ENCODE measurements around the gene TMIGD1. TPM values are rescaled to one million over a fixed set of nuclear protein-coding genes. Genes with fewer than 3 reads are reported as not detected.

Gene TMIGD1
- total and polyA plus RNA-seq, 2 of the 13 experiments (the other 11 are each of a cell fraction or from before 2014, with no cell fraction given), result not detected

GRCh38 chr17:30324723-30325122 is 9.1 kb downstream of the TMIGD1 start (continued):
- no peak for TF ChIP-seq REST (IDR thresholded peaks at IDR 0.05; ENCODE audit: borderline replicate concordance in 1 of 2, low read depth in 1 of 2, low read length in 2 of 2)
- TF ChIP-seq MTA3 (CRISPR knock-in tag; IDR thresholded peaks at IDR 0.05), result no peak
- no peak for TF ChIP-seq HOXA7 (CRISPR knock-in tag; IDR thresholded peaks at IDR 0.05)
- no peak for TF ChIP-seq ONECUT2 (CRISPR knock-in tag; IDR thresholded peaks at IDR 0.05)
- 0 out of 2 replicates have a peak, but pooled peaks have one; percentile 15 for TF ChIP-seq HOMEZ (CRISPR knock-in tag; IDR thresholded peaks at IDR 0.05; ENCODE audit: low read depth)
- TF ChIP-seq, protein P1, sequence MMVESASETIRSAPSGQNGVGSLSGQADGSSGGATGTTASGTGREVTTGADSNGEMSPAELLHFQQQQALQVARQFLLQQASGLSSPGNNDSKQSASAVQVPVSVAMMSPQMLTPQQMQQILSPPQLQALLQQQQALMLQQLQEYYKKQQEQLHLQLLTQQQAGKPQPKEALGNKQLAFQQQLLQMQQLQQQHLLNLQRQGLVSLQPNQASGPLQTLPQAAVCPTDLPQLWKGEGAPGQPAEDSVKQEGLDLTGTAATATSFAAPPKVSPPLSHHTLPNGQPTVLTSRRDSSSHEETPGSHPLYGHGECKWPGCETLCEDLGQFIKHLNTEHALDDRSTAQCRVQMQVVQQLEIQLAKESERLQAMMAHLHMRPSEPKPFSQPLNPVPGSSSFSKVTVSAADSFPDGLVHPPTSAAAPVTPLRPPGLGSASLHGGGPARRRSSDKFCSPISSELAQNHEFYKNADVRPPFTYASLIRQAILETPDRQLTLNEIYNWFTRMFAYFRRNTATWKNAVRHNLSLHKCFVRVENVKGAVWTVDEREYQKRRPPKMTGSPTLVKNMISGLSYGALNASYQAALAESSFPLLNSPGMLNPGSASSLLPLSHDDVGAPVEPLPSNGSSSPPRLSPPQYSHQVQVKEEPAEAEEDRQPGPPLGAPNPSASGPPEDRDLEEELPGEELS (CRISPR knock-in tag; IDR thresholded peaks at IDR 0.05), result no peak
- no peak for TF ChIP-seq GABPB1 (CRISPR knock-in tag; IDR thresholded peaks at IDR 0.05)
- TF ChIP-seq NFYB (CRISPR knock-in tag; IDR thresholded peaks at IDR 0.05), result no peak
- no peak for TF ChIP-seq ZBTB21 (CRISPR knock-in tag; IDR thresholded peaks at IDR 0.05)
- TF ChIP-seq, protein P2, sequence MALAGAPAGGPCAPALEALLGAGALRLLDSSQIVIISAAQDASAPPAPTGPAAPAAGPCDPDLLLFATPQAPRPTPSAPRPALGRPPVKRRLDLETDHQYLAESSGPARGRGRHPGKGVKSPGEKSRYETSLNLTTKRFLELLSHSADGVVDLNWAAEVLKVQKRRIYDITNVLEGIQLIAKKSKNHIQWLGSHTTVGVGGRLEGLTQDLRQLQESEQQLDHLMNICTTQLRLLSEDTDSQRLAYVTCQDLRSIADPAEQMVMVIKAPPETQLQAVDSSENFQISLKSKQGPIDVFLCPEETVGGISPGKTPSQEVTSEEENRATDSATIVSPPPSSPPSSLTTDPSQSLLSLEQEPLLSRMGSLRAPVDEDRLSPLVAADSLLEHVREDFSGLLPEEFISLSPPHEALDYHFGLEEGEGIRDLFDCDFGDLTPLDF (CRISPR knock-in tag; IDR thresholded peaks at IDR 0.05), result no peak
- no peak for TF ChIP-seq ZNF367 (CRISPR knock-in tag; IDR thresholded peaks at IDR 0.05; ENCODE audit: borderline replicate concordance)
- no peak for TF ChIP-seq ZSCAN31 (CRISPR knock-in tag; IDR thresholded peaks at IDR 0.05; ENCODE audit: low read depth)
- TF ChIP-seq FOXJ3 (CRISPR knock-in tag; IDR thresholded peaks at IDR 0.05; ENCODE audit: borderline replicate concordance), result no peak
- TF ChIP-seq ZNF652 (CRISPR knock-in tag; IDR thresholded peaks at IDR 0.05; ENCODE audit: borderline replicate concordance, low read depth), result no peak
- peak; percentile 82 for TF ChIP-seq PBX2 (CRISPR knock-in tag; IDR thresholded peaks at IDR 0.05)
- no peak for TF ChIP-seq REXO4 (CRISPR knock-in tag; IDR thresholded peaks at IDR 0.05; ENCODE audit: borderline replicate concordance)
- TF ChIP-seq GATAD2A (CRISPR knock-in tag; IDR thresholded peaks at IDR 0.05), result 0 out of 2 replicates have a peak, but pooled peaks have one; percentile 15
- TF ChIP-seq HNF4A (CRISPR knock-in tag; IDR thresholded peaks at IDR 0.05), result 0 out of 2 replicates have a peak, but pooled peaks have one; percentile 32
- TF ChIP-seq SOX13 (IDR thresholded peaks at IDR 0.05), result no peak
- TF ChIP-seq SOX13 (CRISPR knock-in tag; conservative IDR thresholded peaks at IDR 0.05 in 1 of 2, IDR thresholded peaks at IDR 0.05 in 1 of 2), result 0 out of 4 replicates have a peak, but pooled peaks of 1 of the 2 experiments have one; percentile 25
- TF ChIP-seq HNF4G (IDR thresholded peaks at IDR 0.05; ENCODE audit: borderline replicate concordance, low read depth, low read length), result peak; percentile 19; the same call in 1 of the 2 replicates
- no peak for TF ChIP-seq HNF4G (CRISPR knock-in tag; IDR thresholded peaks at IDR 0.05; ENCODE audit: borderline replicate concordance, low read depth)
- TF ChIP-seq GTF2F1 (IDR thresholded peaks at IDR 0.05; ENCODE audit: low read length), result no peak
